GM12873 (cell line): ENCODE data around the gene FAT4.

Experiments used
- TF ChIP-seq, protein P1 (sequence below): IDR thresholded peaks from 2 replicates; pipeline ENCODE4 v1.5.1; 2012; ENCODE audit warnings: low read depth, mild to moderate bottlenecking, moderate library complexity, low read length, control low read depth; ENCODE audit not compliant: insufficient read depth; ENCODE audit errors: missing control alignments

FAT4 gene

DNA sequence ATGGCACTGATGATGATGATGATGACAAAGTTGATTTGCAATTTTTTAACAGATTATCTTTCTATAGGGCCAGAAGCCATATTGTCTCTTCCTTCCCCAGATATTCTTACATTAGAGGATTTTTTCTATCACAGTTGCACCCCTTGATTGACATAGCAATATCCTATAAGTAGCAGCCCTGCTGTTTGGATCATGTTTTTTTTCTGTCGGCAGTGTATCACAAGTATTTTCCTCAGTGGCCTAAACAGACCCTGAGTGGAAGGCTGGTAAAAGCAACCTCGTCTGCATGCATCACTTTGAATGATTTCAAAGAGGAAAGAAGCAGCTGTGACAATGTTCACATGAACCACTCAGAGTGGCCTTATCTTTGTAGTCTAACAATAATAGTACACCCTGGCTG is 41.0 kb downstream of the FAT4 start:
- TF ChIP-seq, protein P1, sequence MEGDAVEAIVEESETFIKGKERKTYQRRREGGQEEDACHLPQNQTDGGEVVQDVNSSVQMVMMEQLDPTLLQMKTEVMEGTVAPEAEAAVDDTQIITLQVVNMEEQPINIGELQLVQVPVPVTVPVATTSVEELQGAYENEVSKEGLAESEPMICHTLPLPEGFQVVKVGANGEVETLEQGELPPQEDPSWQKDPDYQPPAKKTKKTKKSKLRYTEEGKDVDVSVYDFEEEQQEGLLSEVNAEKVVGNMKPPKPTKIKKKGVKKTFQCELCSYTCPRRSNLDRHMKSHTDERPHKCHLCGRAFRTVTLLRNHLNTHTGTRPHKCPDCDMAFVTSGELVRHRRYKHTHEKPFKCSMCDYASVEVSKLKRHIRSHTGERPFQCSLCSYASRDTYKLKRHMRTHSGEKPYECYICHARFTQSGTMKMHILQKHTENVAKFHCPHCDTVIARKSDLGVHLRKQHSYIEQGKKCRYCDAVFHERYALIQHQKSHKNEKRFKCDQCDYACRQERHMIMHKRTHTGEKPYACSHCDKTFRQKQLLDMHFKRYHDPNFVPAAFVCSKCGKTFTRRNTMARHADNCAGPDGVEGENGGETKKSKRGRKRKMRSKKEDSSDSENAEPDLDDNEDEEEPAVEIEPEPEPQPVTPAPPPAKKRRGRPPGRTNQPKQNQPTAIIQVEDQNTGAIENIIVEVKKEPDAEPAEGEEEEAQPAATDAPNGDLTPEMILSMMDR = no peak

DNA sequence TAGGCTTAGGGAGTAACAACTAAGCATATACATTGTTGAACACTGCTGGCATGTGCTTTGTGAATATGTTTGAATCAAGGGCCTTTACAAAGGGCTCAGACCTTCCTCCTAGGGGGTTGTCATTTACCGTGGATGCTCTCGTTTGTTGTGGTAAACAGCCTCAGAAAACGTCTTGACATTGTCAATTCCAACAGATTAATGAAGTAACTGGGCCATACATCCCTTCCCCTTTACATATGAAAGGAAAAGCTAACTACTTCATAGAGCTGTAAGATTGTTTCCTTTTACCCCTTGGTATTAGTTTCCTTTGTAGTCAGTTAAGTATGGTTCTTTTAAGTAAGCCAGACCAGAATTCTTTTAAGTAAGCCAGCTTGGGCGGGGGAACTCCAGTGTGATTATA is 42.9 kb downstream of the FAT4 start:
- TF ChIP-seq, protein P1 = no peak

GRCh38 chr4:125358453-125358852 is 43.7 kb downstream of the FAT4 start:
- TF ChIP-seq, protein P1 = no peak

DNA sequence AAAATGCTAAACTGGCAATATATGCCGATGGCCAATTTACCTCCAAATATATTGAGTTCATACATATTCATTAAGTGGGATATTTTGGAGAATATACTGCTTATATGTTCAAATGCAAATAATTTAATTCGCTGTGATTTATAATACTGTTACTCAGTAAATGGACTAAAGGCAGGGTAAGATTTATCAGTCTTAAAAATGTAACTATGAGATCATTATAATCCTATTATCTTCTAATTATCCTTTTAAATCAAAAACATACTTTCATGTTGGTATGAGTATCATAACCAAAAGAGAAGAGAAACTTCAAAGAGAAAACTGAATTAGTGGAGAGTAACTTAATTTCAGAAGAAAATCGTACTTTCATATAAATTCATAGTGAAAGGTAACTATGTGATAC is 44.6 kb downstream of the FAT4 start:
- TF ChIP-seq, protein P1 = no peak

- TF ChIP-seq, protein P1 = no peak
These were observed 45.3 kb downstream of the FAT4 start for GRCh38 chr4:125359960-125360634.

DNA sequence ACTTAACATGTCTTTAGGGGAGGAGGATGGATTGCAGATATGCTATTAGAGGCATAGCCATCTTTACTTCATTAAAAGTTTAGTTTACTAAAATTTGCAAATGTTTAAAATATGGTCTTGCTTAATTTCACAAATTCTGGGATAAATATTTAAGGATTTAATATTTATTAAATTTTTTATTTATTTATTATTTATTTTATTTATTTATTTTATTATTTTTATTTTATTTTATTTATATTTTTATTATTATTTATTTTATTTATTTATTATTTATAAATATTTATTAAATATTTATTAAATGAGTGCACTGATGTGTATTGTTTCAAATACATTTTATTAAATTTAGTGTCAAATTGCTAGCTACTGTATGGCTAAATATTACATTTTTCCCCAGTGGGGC is 46.0 kb downstream of the FAT4 start:
- TF ChIP-seq, protein P1 = no peak
